H1 (cell line): ENCODE measurements around the gene WDR6. TPM values are rescaled to one million over a fixed set of nuclear protein-coding genes. Genes with fewer than 3 reads are reported as not detected.

Experiments used
- CTCF ChIA-PET: fragments of 300-600 bp; sonication (Branson Sonifier 250); formaldehyde crosslinking; loops from one replicate; lab custom pipeline; 2021; ENCODE audit not compliant: partially characterized antibody; lab: Charles Lee
- POLR2A ChIA-PET: fragments of 300-600 bp; sonication (Branson Sonifier 250); formaldehyde crosslinking; loops from one replicate; lab custom pipeline; 2021; ENCODE audit warnings: inconsistent platforms; ENCODE audit not compliant: partially characterized antibody; lab: Charles Lee
- DNase-seq, 2 experiments: peaks; one replicate each; pipeline versions ENCODE4 v3.0.0 to v3.0.0-alpha.2; 2010 to 2022; ENCODE audit warnings: low spot score in 2 of 2, low read depth in 1 of 2, mixed read lengths in 1 of 2
- FAIRE-seq: peaks from 2 replicates; lab custom pipeline; 2011; peaks lifted over from hg19 to GRCh38; lab: Jason Lieb, UNC
- H2AFZ ChIP-seq: 2 replicates; pipeline ENCODE4 v1.8.1; 2012; ENCODE audit warnings: low read length, inconsistent platforms
- H2AK5ac ChIP-seq: 2 replicates; pipeline ENCODE4 v1.6.1; 2013; ENCODE audit warnings: low read depth, low read length
- H2BK120ac ChIP-seq: replicated peaks from 2 replicates; pipeline ENCODE3; 2013; ENCODE audit warnings: low read depth, low read length, inconsistent platforms
- H2BK12ac ChIP-seq: 2 replicates; pipeline ENCODE4 v1.6.1; 2013; ENCODE audit warnings: low read depth, low read length
- H2BK15ac ChIP-seq: 2 replicates; pipeline ENCODE4 v1.6.1; 2013; ENCODE audit warnings: low read length
- H2BK20ac ChIP-seq: 2 replicates; pipeline ENCODE4 v1.6.1; 2013; ENCODE audit warnings: low read length
- H2BK5ac ChIP-seq: 2 replicates; pipeline ENCODE4 v1.6.1; 2013; ENCODE audit warnings: low read depth, low read length
- H3K14ac ChIP-seq: 2 replicates; pipeline ENCODE4 v1.6.1; 2013; ENCODE audit warnings: inconsistent platforms; ENCODE audit not compliant: insufficient read length
- H3K18ac ChIP-seq: 2 replicates; pipeline ENCODE4 v1.6.1; 2013; ENCODE audit warnings: low read length; ENCODE audit errors: extremely low read depth
- H3K23ac ChIP-seq: 2 replicates; pipeline ENCODE4 v1.6.1; 2013; ENCODE audit warnings: inconsistent platforms; ENCODE audit not compliant: insufficient read length
- H3K23me2 ChIP-seq: 2 replicates; pipeline ENCODE4 v1.6.1; 2013; ENCODE audit warnings: low read depth, low read length
- H3K27ac ChIP-seq: 2 replicates; pipeline ENCODE4 v1.6.1; 2011; ENCODE audit warnings: low read depth, low read length, inconsistent platforms
- H3K27me3 ChIP-seq, 4 experiments: replicated peaks in 1 of 4; 1 replicate in 1 of 4; 2 replicates in 3 of 4; pipeline versions ENCODE4 v1.6.1 to v1.8.1; 2011 to 2013; ENCODE audit warnings: low read length in 3 of 4, mild to moderate bottlenecking in 3 of 4, inconsistent platforms in 2 of 4, mixed read lengths in 2 of 4, moderate library complexity in 1 of 4; ENCODE audit not compliant: control insufficient read depth in 3 of 4, insufficient read depth in 3 of 4; ENCODE audit errors: extremely low read depth in 1 of 4
- H3K36me3 ChIP-seq, 4 experiments: 2 replicates each; pipeline versions ENCODE4 v1.6.1 to v1.8.1; 2011 to 2013; ENCODE audit warnings: mild to moderate bottlenecking in 4 of 4, low read length in 3 of 4, moderate library complexity in 2 of 4, control low read depth in 1 of 4, inconsistent platforms in 1 of 4; ENCODE audit not compliant: insufficient read depth in 4 of 4, control insufficient read depth in 2 of 4
- H3K4ac ChIP-seq: replicated peaks from 2 replicates; pipeline ENCODE3; 2013; ENCODE audit warnings: low read length, low read depth, mixed read lengths, inconsistent platforms; ENCODE audit not compliant: insufficient read length
- H3K4me1 ChIP-seq, 4 experiments: replicated peaks in 1 of 4; 1 replicate in 1 of 4; 2 replicates in 3 of 4; pipeline versions ENCODE4 v1.6.1 to v1.8.1; 2011 to 2013; ENCODE audit warnings: low read length in 3 of 4, inconsistent platforms in 2 of 4, mixed read lengths in 1 of 4; ENCODE audit not compliant: insufficient read depth in 4 of 4, control insufficient read depth in 3 of 4
- H3K4me2 ChIP-seq, 2 experiments: 2 replicates each; pipeline versions ENCODE4 v1.6.1 to v1.8.1; 2011 to 2013; ENCODE audit warnings: low read depth in 2 of 2, low read length in 2 of 2, control low read depth in 1 of 2, inconsistent platforms in 1 of 2, mild to moderate bottlenecking in 1 of 2; ENCODE audit not compliant: insufficient read depth in 1 of 2
- H3K4me3 ChIP-seq, 4 experiments: fragments of 200-600, 300-600 bp in 1 of 4; sonication (generic), shearing (Covaris generic), sonication (Bioruptor Twin) in 1 of 4; 2 replicates each; pipeline versions ENCODE4 v1.5.1 to v1.8.1; 2011 to 2016; ENCODE audit warnings: low read length in 4 of 4, low read depth in 3 of 4, control low read depth in 2 of 4, inconsistent platforms in 2 of 4, mild to moderate bottlenecking in 2 of 4, mixed read lengths in 1 of 4, moderate library complexity in 1 of 4; ENCODE audit not compliant: insufficient read depth in 2 of 4; ENCODE audit errors: extremely low read depth in 1 of 4
- H3K56ac ChIP-seq: replicated peaks from 2 replicates; pipeline ENCODE3; 2013; ENCODE audit warnings: low read depth, mild to moderate bottlenecking, mixed read lengths, low read length, inconsistent platforms; ENCODE audit not compliant: insufficient read length
- H3K79me1 ChIP-seq: 2 replicates; pipeline ENCODE4 v1.6.1; 2013; ENCODE audit warnings: low read depth, low read length, control low read depth
- H3K79me2 ChIP-seq, 2 experiments: 2 replicates each; pipeline versions ENCODE4 v1.6.1 to v1.8.1; 2012 to 2013; ENCODE audit warnings: low read length in 2 of 2, mild to moderate bottlenecking in 2 of 2, inconsistent platforms in 1 of 2; ENCODE audit not compliant: insufficient read depth in 2 of 2, control insufficient read depth in 1 of 2
- H3K9ac ChIP-seq, 4 experiments: replicated peaks in 1 of 4; 1 replicate in 1 of 4; 2 replicates in 3 of 4; pipeline versions ENCODE4 v1.6.1 to v1.8.1; 2011 to 2013; ENCODE audit warnings: low read depth in 3 of 4, low read length in 3 of 4, control low read depth in 2 of 4, mild to moderate bottlenecking in 2 of 4, moderate library complexity in 2 of 4, inconsistent platforms in 1 of 4; ENCODE audit errors: extremely low read depth in 1 of 4
- H3K9me3 ChIP-seq, 2 experiments: 2 replicates each; pipeline versions ENCODE4 v1.6.1 to v1.8.1; 2012 to 2013; ENCODE audit warnings: mild to moderate bottlenecking in 2 of 2, moderate library complexity in 2 of 2, control low read depth in 1 of 2, inconsistent platforms in 1 of 2, low read depth in 1 of 2, low read length in 1 of 2, mixed read lengths in 1 of 2; ENCODE audit not compliant: insufficient read depth in 2 of 2
- H4K20me1 ChIP-seq, 2 experiments: replicated peaks in 1 of 2; 2 replicates each; pipeline versions ENCODE3 to v1.8.1; 2011 to 2013; ENCODE audit warnings: inconsistent platforms in 2 of 2, low read length in 2 of 2, mild to moderate bottlenecking in 1 of 2; ENCODE audit not compliant: insufficient read depth in 2 of 2, control insufficient read depth in 1 of 2
- H4K5ac ChIP-seq: 2 replicates; pipeline ENCODE4 v1.6.1; 2013; ENCODE audit warnings: low read length, low read depth, mixed read lengths, inconsistent platforms; ENCODE audit not compliant: insufficient read length
- H4K8ac ChIP-seq: 2 replicates; pipeline ENCODE4 v1.8.0; 2013; ENCODE audit warnings: mild to moderate bottlenecking, moderate library complexity, low read length, inconsistent platforms; ENCODE audit not compliant: insufficient read depth; ENCODE audit errors: extremely low read depth
- H4K91ac ChIP-seq: replicated peaks from 2 replicates; pipeline ENCODE3; 2013; ENCODE audit warnings: low read length, mixed read lengths, inconsistent platforms; ENCODE audit not compliant: insufficient read length
- KDM5A ChIP-seq: fragments of 200-600 bp; IDR thresholded peaks from 2 replicates; pipeline ENCODE4 v1.7.1; 2012; ENCODE audit warnings: mild to moderate bottlenecking, low read length, inconsistent platforms, mixed read lengths
- POU5F1 ChIP-seq: IDR thresholded peaks from 2 replicates; pipeline ENCODE4 v1.6.1; 2011; ENCODE audit warnings: low read depth, mild to moderate bottlenecking, low read length, moderate library complexity
- SIRT6 ChIP-seq: IDR thresholded peaks from one replicate; pipeline ENCODE4 v1.7.1; 2012; ENCODE audit warnings: low read length, inconsistent platforms
- SRF ChIP-seq: IDR thresholded peaks from 2 replicates; pipeline ENCODE4 v1.6.1; 2011; ENCODE audit warnings: mild to moderate bottlenecking, low read depth, low read length, moderate library complexity
- TBP ChIP-seq: IDR thresholded peaks from 2 replicates; pipeline ENCODE4 v1.6.1; 2011; ENCODE audit warnings: low read depth, low read length, improper control_type of control experiment
- WGBS, 2 experiments: shearing (Covaris generic) in 1 of 2; methylation state at CpG; one replicate each; pipeline versions ENCODE4 v1.1.6 to v1.1.7; 2013 to 2015; ENCODE audit warnings: low lambda C conversion rate in 2 of 2, mixed read lengths in 2 of 2, inconsistent platforms in 1 of 2, low coverage in 1 of 2, missing lambda C conversion rate in 1 of 2; ENCODE audit not compliant: insufficient replicate concordance in 2 of 2, insufficient coverage in 1 of 2, insufficient read length in 1 of 2; ENCODE audit errors: extremely low coverage in 1 of 2, missing lambda C conversion rate in 1 of 2; 5-methylcytosine and 5-hydroxymethylcytosine counted together
- polyA plus RNA-seq, 7 experiments: library from polyadenylated mRNA; depleted of rRNA in 3 of 7; stranded (reverse) in 5 of 7; unstranded in 2 of 7; fragments of >200 nt in 5 of 7; fragments of 200-250 nt in 2 of 7; gene quantifications; 1 replicate in 5 of 7; 2 replicates in 1 of 7; 4 replicates in 1 of 7; pipeline versions ENCODE4 v1.2.1 to v1.2.3, GENCODE V29; 2011 to 2013; ENCODE audit warnings: missing spikeins in 2 of 7, mixed read lengths in 2 of 7
- total RNA-seq: library from RNA; stranded (reverse); fragmentation: NEBNext Ultra II Directional; extraction: Animal tissue kit (Norgen Biotek cat#: 25700); gene quantifications from 2 replicates; pipeline ENCODE4 v1.2.1, GENCODE V29; 2021

The WDR6 gene
- total and polyA plus RNA-seq, 2 of the 8 experiments (the other 6 are each of a cell fraction or from before 2014, with no cell fraction given): 180 to 257 TPM

GRCh38 chr3:48982686-48983085 lies 24.5 kb upstream of the WDR6 start:
- 90% methylated on average over 5 of the region's 5 CpGs; no CpG with 5 or more reads in 1 of the 2 experiments for WGBS, 2 experiments
- POLR2A ChIA-PET: interaction anchor here (1.2 kb wide), 1 partner anchor 9 kb away, joined by 3 read pairs; no protein-coding TSS in a partner anchor

More at GRCh38 chr3:48982686-48983085, 24.5 kb upstream of the WDR6 start:
- Histone ChIP-seq H3K23ac (no peak overlapping the region), H3K4ac (no peak overlapping the region), H2AFZ (no peak overlapping the region), H2BK5ac (no peak overlapping the region), H2BK15ac (no peak overlapping the region), H4K8ac (0 out of 2 replicates have a peak overlapping the region, but pooled peaks have one; percentile 71), H3K4me2 (no peak overlapping the region), H3K79me2 (no peaks in the 10 kb centered on the region), H3K14ac (no peak overlapping the region), H3K23me2 (no peaks in the 10 kb centered on the region), H3K56ac (no peak overlapping the region), H3K4me1 (no peaks in the 10 kb centered on the region), H3K9ac (no peak overlapping the region), H3K27me3 (no peaks in the 10 kb centered on the region), H4K91ac (no peak overlapping the region), H3K36me3 (peaks cover 15 to 63% (median 50%) of the 10 kb centered on the region in 4 experiments), H2BK120ac (no peak overlapping the region), H2BK12ac (no peak overlapping the region), H2AK5ac (no peak overlapping the region), H3K4me3 (no peak overlapping the region), H4K20me1 (peaks cover 3 to 11% of the 10 kb centered on the region in 2 experiments), H3K79me1 (peaks cover 2% of the 10 kb centered on the region; the same call in 1 of the 2 replicates), H3K27ac (no peak overlapping the region), H2BK20ac (no peak overlapping the region), H4K5ac (no peak overlapping the region), H3K18ac (no peak overlapping the region), H3K9me3 (no peaks in the 10 kb centered on the region)
- CTCF ChIA-PET: interaction anchor here (1.1 to 19.9 kb wide), 3 partner anchors 16 to 33 kb away, joined by 3 to 467 read pairs (median 3); partner anchors contain the start of genes DALRD3, NDUFAF3 and WDR6
- FAIRE-seq (no peak), DNase-seq (no peak)
- TF ChIP-seq TBP (no peak), POU5F1 (no peak), SRF (no peak), KDM5A (no peak), SIRT6 (no peak)
